Jurkat, Clone E6-1 (cell line): ENCODE data around the gene RAB3A.
A peak's percentile ranks its signal among the peaks of the same experiment; 100 is the strongest.
"Not testable (repeated sequence)": the region's sequence is repeated elsewhere in the genome, so short reads cannot be mapped to it uniquely, and the experiment has no call there.

Experiments used
- DNase-seq: peaks from one replicate; pipeline ENCODE4 v3.0.0-alpha.2; 2011; ENCODE audit warnings: low read depth, low spot score
- H3K4me3 ChIP-seq: 2 replicates; pipeline ENCODE4 v1.5.1; 2011; ENCODE audit warnings: mild to moderate bottlenecking, low read length, control low read depth, moderate library complexity

RAB3A gene

GRCh38 chr19:18173572-18174288 lies 30.1 kb downstream of the RAB3A start, which contains the start of gene IFI30:
Gene IFI30 (plus strand): TSS chr19:18173813. CDS start chr19:18173842, 29 bp downstream.
- H3K4me3 ChIP-seq = peak within 1 kb of the TSS; percentile 71
- DNase-seq = peak; percentile 39

- no peak for DNase-seq
Measured at GRCh38 chr19:18173054-18173571, 30.7 kb downstream of the RAB3A start.

GRCh38 chr19:18172331-18173053 lies 31.4 kb downstream of the RAB3A start:
- H3K4me3 ChIP-seq = no peak overlapping the region
- DNase-seq = no peak

More at GRCh38 chr19:18173054-18173571, 30.7 kb downstream of the RAB3A start:
- peak overlapping the region; percentile 71 for H3K4me3 ChIP-seq

- H3K4me3 ChIP-seq = no peak overlapping the region
- DNase-seq = no peak
Measured at GRCh38 chr19:18171605-18172327, 32.1 kb downstream of the RAB3A start.

- no peak overlapping the region for H3K4me3 ChIP-seq
- no peak for DNase-seq
Measured at GRCh38 chr19:18170714-18171255, 33.1 kb downstream of the RAB3A start.

GRCh38 chr19:18168673-18169381 lies 35.0 kb downstream of the RAB3A start:
- DNase-seq = no peak
- H3K4me3 ChIP-seq = no peak overlapping the region

GRCh38 chr19:18167975-18168645 lies 35.7 kb downstream of the RAB3A start:
- no peak for DNase-seq
- H3K4me3 ChIP-seq = no peak overlapping the region

- no peak overlapping the region for H3K4me3 ChIP-seq
- no peak for DNase-seq
Measured at GRCh38 chr19:18167011-18167410, 36.8 kb downstream of the RAB3A start.

GRCh38 chr19:18165794-18166544 lies 37.9 kb downstream of the RAB3A start:
- no peak overlapping the region for H3K4me3 ChIP-seq
- no peak for DNase-seq

GRCh38 chr19:18164072-18164471 lies 39.8 kb downstream of the RAB3A start:
- DNase-seq = no peak
- no peak overlapping the region for H3K4me3 ChIP-seq

- 0 out of 2 replicates have a peak overlapping the region, but pooled peaks have one; percentile 1 for H3K4me3 ChIP-seq
- no peak for DNase-seq
Measured at GRCh38 chr19:18161636-18162002, 42.2 kb downstream of the RAB3A start.

GRCh38 chr19:18160971-18161635 lies 42.7 kb downstream of the RAB3A start:
- peak overlapping the region; percentile 31 for H3K4me3 ChIP-seq
- DNase-seq = peak; percentile 15

GRCh38 chr19:18160493-18160970 lies 43.3 kb downstream of the RAB3A start:
- DNase-seq = no peak
- peak overlapping the region; percentile 31 for H3K4me3 ChIP-seq

- H3K4me3 ChIP-seq = no peak overlapping the region
- no peak for DNase-seq
Measured at GRCh38 chr19:18159810-18160209, 44.0 kb downstream of the RAB3A start.

- not testable (repeated sequence) for DNase-seq, H3K4me3 ChIP-seq
Measured at GRCh38 chr19:18159059-18159616, 44.7 kb downstream of the RAB3A start.

- DNase-seq = no peak
- no peak overlapping the region for H3K4me3 ChIP-seq
Measured at GRCh38 chr19:18158467-18158866, 45.4 kb downstream of the RAB3A start.
